Ascending aorta (tissue), 2 donors: ENCODE measurements around the gene PDIA2. TPM values are rescaled to one million over a fixed set of nuclear protein-coding genes. Genes with fewer than 3 reads are reported as not detected.

Experiments used
- DNase-seq, 2 donors: peaks; one replicate each; pipeline ENCODE4 v3.0.0-alpha.2; 2019; ENCODE audit warnings: low spot score in 2 of 2
- H3K27ac ChIP-seq, 2 donors: fragments of 200-600 bp; sonication (generic); one replicate each; pipeline ENCODE4 v1.5.1; 2016 to 2017; ENCODE audit warnings: mild to moderate bottlenecking in 1 of 2
- H3K27me3 ChIP-seq: fragments of 200-600 bp; sonication (generic); one replicate; pipeline ENCODE4 v1.5.1; 2017
- H3K36me3 ChIP-seq, 2 donors: fragments of 200-600 bp; sonication (generic); one replicate each; pipeline ENCODE4 v1.5.1; 2016
- H3K4me1 ChIP-seq, 2 donors: fragments of 200-600 bp; sonication (generic); one replicate each; pipeline ENCODE4 v1.5.1; 2016 to 2017; ENCODE audit warnings: mild to moderate bottlenecking in 1 of 2
- H3K4me3 ChIP-seq, 2 donors: fragments of 200-600 bp; sonication (generic); one replicate each; pipeline ENCODE4 v1.5.1; 2016 to 2017; ENCODE audit warnings: mild to moderate bottlenecking in 1 of 2
- H3K9me3 ChIP-seq, 2 donors: fragments of 200-600 bp; sonication (generic); one replicate each; pipeline ENCODE4 v1.5.1; 2016
- intact Hi-C: fragments of 100-400 bp; cut with DNase I; formaldehyde crosslinking; loops from one replicate; pipeline ENCODE4 v1.15.1; 2023
- total RNA-seq: library from RNA; depleted of rRNA; stranded (reverse); fragments of >200 nt; gene quantifications from one replicate; pipeline ENCODE4 v1.1.0, GENCODE V29; 2016
- TF ChIP-seq, protein P1 (sequence below), 3 experiments: fragments of 200-600 bp in 2 of 3; fragments of 450-650 bp in 1 of 3; sonication (generic) in 2 of 3; IDR thresholded peaks; one replicate each; pipeline ENCODE4 v1.5.1; 2016 to 2019; ENCODE audit warnings: antibody characterized with exemption in 3 of 3, mild to moderate bottlenecking in 1 of 3, moderate library complexity in 1 of 3

The PDIA2 gene
- total RNA-seq, 1 donor from 2014 or later: not detected

DNA sequence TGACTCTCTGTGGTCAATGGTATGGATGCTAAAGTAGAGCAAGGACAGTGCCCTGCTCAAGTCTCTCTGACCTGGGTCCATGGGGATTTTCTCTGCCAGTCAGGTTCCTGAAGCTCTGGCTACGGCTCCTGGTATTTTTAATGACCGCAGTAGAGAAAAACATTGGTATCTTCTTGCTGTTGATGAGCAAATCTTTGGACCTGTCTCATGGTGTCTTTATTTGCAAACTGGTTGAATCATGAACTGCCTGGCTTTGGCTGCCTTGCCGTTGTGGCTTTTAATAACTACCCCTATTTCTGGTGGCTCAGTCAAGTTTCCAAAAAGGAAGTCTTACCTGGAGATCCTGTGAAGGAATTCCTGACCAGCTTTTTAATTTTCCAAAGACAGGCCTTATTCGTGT, 39.6 kb upstream of the PDIA2 start:
- intact Hi-C loops: no loop called here
- TF ChIP-seq, protein P1, sequence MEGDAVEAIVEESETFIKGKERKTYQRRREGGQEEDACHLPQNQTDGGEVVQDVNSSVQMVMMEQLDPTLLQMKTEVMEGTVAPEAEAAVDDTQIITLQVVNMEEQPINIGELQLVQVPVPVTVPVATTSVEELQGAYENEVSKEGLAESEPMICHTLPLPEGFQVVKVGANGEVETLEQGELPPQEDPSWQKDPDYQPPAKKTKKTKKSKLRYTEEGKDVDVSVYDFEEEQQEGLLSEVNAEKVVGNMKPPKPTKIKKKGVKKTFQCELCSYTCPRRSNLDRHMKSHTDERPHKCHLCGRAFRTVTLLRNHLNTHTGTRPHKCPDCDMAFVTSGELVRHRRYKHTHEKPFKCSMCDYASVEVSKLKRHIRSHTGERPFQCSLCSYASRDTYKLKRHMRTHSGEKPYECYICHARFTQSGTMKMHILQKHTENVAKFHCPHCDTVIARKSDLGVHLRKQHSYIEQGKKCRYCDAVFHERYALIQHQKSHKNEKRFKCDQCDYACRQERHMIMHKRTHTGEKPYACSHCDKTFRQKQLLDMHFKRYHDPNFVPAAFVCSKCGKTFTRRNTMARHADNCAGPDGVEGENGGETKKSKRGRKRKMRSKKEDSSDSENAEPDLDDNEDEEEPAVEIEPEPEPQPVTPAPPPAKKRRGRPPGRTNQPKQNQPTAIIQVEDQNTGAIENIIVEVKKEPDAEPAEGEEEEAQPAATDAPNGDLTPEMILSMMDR (IDR thresholded peaks at IDR 0.05): no peak
- Histone ChIP-seq H3K4me3 (no peak overlapping the region), H3K9me3 (no peaks in the 10 kb centered on the region), H3K4me1 (no peaks in the 10 kb centered on the region), H3K27ac (no peak overlapping the region), H3K27me3 (no peaks in the 10 kb centered on the region), H3K36me3 (no peaks in the 10 kb centered on the region)
- DNase-seq: no peak

DNA sequence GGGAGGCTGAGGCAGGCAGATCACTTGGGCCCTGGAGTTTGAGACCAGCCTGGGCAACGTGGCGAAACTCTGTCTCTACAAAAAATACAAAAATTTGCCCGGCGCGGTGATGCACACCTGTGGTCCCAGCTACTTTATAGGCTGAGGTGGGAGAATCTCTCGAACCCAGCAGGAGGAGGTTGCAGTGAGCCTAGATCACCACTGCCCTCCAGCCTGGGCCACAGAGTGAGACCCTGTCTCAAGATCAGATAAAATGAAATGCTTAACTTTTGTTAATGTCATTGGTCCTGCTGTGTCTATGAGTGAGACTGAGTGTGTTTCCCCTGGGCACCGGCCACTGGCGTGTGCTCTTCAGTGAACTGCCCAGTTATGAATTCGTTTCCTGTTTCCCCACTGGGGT, 37.9 kb upstream of the PDIA2 start:
- Histone ChIP-seq H3K4me1 (no peaks in the 10 kb centered on the region), H3K27me3 (no peaks in the 10 kb centered on the region), H3K36me3 (peaks cover 8% of the 10 kb centered on the region in 2 donors), H3K4me3 (no peak overlapping the region), H3K9me3 (no peaks in the 10 kb centered on the region), H3K27ac (no peak overlapping the region)
- TF ChIP-seq, protein P1 (IDR thresholded peaks at IDR 0.05): no peak
- DNase-seq: no peak
- intact Hi-C loops: no loop called here

DNA sequence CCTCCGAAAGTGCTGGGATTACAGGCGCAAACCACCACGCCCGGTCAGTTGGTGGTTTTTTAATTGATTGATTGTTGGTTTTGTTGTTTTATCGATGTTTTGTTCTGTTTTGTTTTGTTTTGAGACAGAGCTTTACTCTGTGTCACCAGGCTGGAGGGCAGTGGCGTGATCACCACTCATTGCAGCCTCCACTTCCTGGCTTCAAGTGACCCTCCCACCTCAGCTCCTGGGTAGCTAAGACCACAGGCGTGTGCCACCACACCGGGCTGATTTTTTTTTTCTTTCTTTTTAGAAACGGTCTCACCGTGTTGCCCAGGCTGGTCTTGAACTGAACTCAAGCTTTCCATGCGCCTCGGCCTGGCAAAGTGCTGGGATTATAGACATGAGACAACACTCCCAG, 35.9 kb upstream of the PDIA2 start:
- no peaks in the 10 kb centered on the region for H3K4me1 ChIP-seq
- DNase-seq: no peak
- no peaks in the 10 kb centered on the region for H3K9me3 ChIP-seq
- intact Hi-C loops: no loop called here
- H3K4me3 ChIP-seq: no peak overlapping the region
- H3K27ac ChIP-seq: no peak overlapping the region
- TF ChIP-seq, protein P1 (IDR thresholded peaks at IDR 0.05): no peak
- H3K36me3 ChIP-seq: peaks cover 17 to 21% of the 10 kb centered on the region in 2 donors
- no peaks in the 10 kb centered on the region for H3K27me3 ChIP-seq

DNA sequence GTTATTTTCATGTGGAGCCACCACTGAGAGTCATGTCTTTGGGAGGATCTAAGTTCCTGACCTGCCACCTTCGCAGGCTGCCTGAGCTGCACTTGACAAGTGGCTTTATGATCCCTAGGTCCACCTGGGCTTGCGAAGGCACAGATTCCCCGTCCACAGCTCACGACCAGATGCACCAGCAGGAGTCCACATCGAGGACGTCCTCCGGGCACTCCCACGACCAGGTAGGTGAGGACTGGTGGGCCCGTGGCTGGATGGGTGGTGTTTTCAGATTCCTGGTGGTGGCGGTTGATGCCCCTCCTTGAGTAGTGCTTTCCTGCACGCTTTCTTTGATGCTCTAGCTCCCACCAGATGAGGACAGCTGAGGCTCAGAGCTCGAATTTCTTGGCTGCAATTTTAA, 33.5 kb upstream of the PDIA2 start:
- H3K27me3 ChIP-seq: no peaks in the 10 kb centered on the region
- no peak overlapping the region for H3K27ac ChIP-seq
- intact Hi-C loops: no loop called here
- H3K36me3 ChIP-seq: peaks cover 24 to 40% of the 10 kb centered on the region in 2 donors
- TF ChIP-seq, protein P1 (IDR thresholded peaks at IDR 0.05): no peak
- H3K4me1 ChIP-seq: no peaks in the 10 kb centered on the region
- DNase-seq: no peak
- no peak overlapping the region for H3K4me3 ChIP-seq
- H3K9me3 ChIP-seq: no peaks in the 10 kb centered on the region

DNA sequence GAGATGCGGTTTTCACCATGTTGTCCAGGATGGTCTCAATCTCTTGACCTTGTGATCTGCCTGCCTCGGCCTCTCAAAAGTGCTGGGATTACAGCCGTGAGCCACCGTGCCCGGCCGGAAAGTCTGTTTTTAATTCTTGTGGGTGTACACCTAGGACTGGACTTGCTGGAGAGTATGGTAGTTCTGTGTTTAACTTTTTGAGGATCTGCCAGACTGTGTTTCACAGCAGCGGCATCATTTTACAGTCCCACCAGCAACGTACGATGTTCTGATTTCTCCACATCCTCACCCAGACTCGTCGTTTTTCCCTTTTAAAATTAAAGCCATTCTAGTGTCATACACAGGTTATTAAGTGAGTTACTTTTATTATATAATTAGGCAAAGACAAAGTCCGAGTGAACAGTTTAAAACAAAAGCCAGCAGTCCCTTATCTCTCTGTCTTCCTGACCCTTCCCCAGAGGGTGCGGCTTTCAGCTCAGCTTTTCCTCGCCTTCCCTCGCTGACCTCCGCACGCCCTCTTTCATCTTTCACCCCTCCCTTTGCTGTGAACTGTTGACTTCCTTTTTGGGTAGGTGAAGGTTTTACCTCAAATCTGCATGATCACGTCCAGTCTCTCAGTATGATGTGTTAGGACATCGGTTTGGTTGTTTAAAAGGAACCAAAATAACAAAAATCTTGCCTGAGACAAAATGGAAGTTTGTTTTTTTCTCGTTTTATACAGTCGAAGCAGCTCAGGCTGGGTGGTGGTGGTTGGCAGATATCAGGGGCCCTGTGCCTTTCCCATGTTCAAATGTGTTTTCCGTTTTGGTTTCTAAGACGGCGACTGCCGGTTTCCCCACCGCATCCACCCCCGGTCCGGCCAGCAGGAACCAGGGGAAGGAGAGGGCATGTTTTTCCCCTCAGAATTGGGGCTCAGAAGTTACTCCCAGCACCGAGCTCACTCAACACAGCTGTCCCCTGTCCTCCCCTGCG, 30.3 kb upstream of the PDIA2 start:
- H3K27ac ChIP-seq: no peak overlapping the region

More for the DNA sequence above, 30.3 kb upstream of the PDIA2 start:
- no peak for DNase-seq
- H3K4me1 ChIP-seq: no peaks in the 10 kb centered on the region
- no peaks in the 10 kb centered on the region for H3K9me3 ChIP-seq
- H3K27me3 ChIP-seq: no peaks in the 10 kb centered on the region
- intact Hi-C loops: no loop called here
- H3K4me3 ChIP-seq: no peak overlapping the region
- TF ChIP-seq, protein P1 (IDR thresholded peaks at IDR 0.05): no peak
- H3K36me3 ChIP-seq: peaks cover 33 to 57% of the 10 kb centered on the region in 2 donors
